ENCODE measurements around the gene ORC2.

DNA sequence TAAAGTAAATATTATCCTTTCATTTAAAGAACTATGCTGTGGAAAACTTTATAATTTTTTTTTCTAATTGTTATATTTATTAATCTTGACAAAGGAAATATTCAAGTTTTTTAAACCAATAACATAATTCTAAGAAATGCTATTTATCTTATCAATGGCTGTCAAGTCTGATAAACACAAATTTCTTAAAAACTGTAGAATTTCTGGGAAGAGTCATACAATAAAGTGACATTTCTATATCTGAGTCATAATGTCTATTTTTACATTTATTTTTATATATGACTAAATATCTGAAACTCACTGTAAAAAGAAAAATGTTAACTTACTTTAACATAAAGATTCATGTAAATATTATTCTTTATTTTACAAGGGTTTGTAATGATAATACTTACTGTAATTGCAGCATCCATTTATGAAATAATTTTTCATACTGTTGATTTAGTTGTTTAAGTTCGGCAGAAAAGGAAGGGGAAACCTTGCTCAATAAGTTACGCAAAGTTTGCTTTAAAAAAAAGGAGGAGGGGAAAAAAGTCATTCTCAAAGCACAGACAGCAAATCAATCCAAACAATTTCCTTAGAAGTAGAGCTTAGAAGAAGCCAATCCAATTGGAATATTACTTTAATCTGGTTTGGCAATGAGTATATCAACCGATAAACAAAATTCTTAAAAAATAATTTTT is 32.4 kb downstream of the ORC2 start:
- TF ChIP-seq, protein P1, sequence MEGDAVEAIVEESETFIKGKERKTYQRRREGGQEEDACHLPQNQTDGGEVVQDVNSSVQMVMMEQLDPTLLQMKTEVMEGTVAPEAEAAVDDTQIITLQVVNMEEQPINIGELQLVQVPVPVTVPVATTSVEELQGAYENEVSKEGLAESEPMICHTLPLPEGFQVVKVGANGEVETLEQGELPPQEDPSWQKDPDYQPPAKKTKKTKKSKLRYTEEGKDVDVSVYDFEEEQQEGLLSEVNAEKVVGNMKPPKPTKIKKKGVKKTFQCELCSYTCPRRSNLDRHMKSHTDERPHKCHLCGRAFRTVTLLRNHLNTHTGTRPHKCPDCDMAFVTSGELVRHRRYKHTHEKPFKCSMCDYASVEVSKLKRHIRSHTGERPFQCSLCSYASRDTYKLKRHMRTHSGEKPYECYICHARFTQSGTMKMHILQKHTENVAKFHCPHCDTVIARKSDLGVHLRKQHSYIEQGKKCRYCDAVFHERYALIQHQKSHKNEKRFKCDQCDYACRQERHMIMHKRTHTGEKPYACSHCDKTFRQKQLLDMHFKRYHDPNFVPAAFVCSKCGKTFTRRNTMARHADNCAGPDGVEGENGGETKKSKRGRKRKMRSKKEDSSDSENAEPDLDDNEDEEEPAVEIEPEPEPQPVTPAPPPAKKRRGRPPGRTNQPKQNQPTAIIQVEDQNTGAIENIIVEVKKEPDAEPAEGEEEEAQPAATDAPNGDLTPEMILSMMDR (IDR thresholded peaks at IDR 0.05): no peak
- TF ChIP-seq NFE2L1 (CRISPR knock-in tag; IDR thresholded peaks at IDR 0.05): no peak
- TF ChIP-seq, protein P2, sequence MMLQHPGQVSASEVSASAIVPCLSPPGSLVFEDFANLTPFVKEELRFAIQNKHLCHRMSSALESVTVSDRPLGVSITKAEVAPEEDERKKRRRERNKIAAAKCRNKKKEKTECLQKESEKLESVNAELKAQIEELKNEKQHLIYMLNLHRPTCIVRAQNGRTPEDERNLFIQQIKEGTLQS (CRISPR knock-in tag; conservative IDR thresholded peaks at IDR 0.05): no peak
- no peak for TF ChIP-seq NR1H2 (CRISPR knock-in tag; IDR thresholded peaks at IDR 0.05)
- no peak for TF ChIP-seq HMGA2 (CRISPR knock-in tag; IDR thresholded peaks at IDR 0.05)
- no peak for TF ChIP-seq CREB1 (CRISPR knock-in tag; IDR thresholded peaks at IDR 0.05)
- TF ChIP-seq, protein P3, sequence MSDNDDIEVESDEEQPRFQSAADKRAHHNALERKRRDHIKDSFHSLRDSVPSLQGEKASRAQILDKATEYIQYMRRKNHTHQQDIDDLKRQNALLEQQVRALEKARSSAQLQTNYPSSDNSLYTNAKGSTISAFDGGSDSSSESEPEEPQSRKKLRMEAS (CRISPR knock-in tag; IDR thresholded peaks at IDR 0.05): no peak
- no peak for TF ChIP-seq TEAD4 (CRISPR knock-in tag; IDR thresholded peaks at IDR 0.05)
- no peak for TF ChIP-seq HMGXB4 (CRISPR knock-in tag; IDR thresholded peaks at IDR 0.05)

Measured in WTC11 (cell line).